H9 (cell line): ENCODE results near the gene PEX5L. TPM values are rescaled to one million over a fixed set of nuclear protein-coding genes. Genes with fewer than 3 reads are reported as not detected.

ENCODE experiments used
- DNase-seq: peaks from one replicate; pipeline ENCODE4 v3.0.0-alpha.2; 2017
- H2AFZ ChIP-seq: one replicate; pipeline ENCODE4 v1.6.1; 2013; ENCODE audit warnings: mild to moderate bottlenecking, low read length, control low read depth, moderate library complexity
- H2AK5ac ChIP-seq: 2 replicates; pipeline ENCODE4 v1.6.1; 2013; ENCODE audit warnings: low read length, control low read depth, mixed read lengths; ENCODE audit not compliant: insufficient read length
- H2BK120ac ChIP-seq: one replicate; pipeline ENCODE4 v1.6.1; 2013; ENCODE audit warnings: low read depth, mild to moderate bottlenecking, low read length, control low read depth, inconsistent platforms; ENCODE audit not compliant: poor library complexity, severe bottlenecking
- H2BK12ac ChIP-seq: 2 replicates; pipeline ENCODE4 v1.6.1; 2013; ENCODE audit warnings: low read length, control low read depth, mixed read lengths, low read depth; ENCODE audit not compliant: insufficient read length
- H2BK15ac ChIP-seq: 2 replicates; pipeline ENCODE4 v1.6.1; 2013; ENCODE audit warnings: low read depth, low read length, control low read depth
- H2BK20ac ChIP-seq: one replicate; pipeline ENCODE4 v1.6.1; 2013; ENCODE audit warnings: low read depth, mild to moderate bottlenecking, low read length, control low read depth, inconsistent platforms; ENCODE audit not compliant: poor library complexity, severe bottlenecking
- H2BK5ac ChIP-seq: 2 replicates; pipeline ENCODE4 v1.6.1; 2013; ENCODE audit warnings: low read length, control low read depth, mixed read lengths; ENCODE audit not compliant: insufficient read length
- H3K14ac ChIP-seq: 2 replicates; pipeline ENCODE4 v1.6.1; 2013; ENCODE audit warnings: low read length, control low read depth; ENCODE audit not compliant: insufficient read depth
- H3K18ac ChIP-seq: 2 replicates; pipeline ENCODE4 v1.6.1; 2013; ENCODE audit warnings: low read depth, mild to moderate bottlenecking, mixed read lengths, low read length, control low read depth; ENCODE audit not compliant: insufficient read length
- H3K23ac ChIP-seq: 2 replicates; pipeline ENCODE4 v1.6.1; 2013; ENCODE audit warnings: low read length, control low read depth, mixed read lengths, low read depth; ENCODE audit not compliant: insufficient read length
- H3K23me2 ChIP-seq: 2 replicates; pipeline ENCODE4 v1.6.1; 2013; ENCODE audit warnings: low read depth, mild to moderate bottlenecking, mixed read lengths, low read length, control low read depth; ENCODE audit not compliant: insufficient read length, poor library complexity, severe bottlenecking
- H3K27ac ChIP-seq: 2 replicates; pipeline ENCODE4 v1.5.1; 2013; ENCODE audit warnings: low read length, control low read depth, mixed read lengths, low read depth; ENCODE audit not compliant: insufficient read length
- H3K27me3 ChIP-seq: 2 replicates; pipeline ENCODE4 v1.6.1; 2013; ENCODE audit warnings: low read length, control low read depth, inconsistent platforms; ENCODE audit not compliant: insufficient read depth
- H3K4ac ChIP-seq: 2 replicates; pipeline ENCODE4 v1.6.1; 2013; ENCODE audit warnings: low read depth, mild to moderate bottlenecking, control low read depth, inconsistent platforms, low read length, moderate library complexity
- H3K4me1 ChIP-seq: 2 replicates; pipeline ENCODE4 v1.6.1; 2013; ENCODE audit warnings: low read length, control low read depth, inconsistent platforms; ENCODE audit not compliant: insufficient read depth
- H3K4me2 ChIP-seq: 2 replicates; pipeline ENCODE4 v1.6.1; 2013; ENCODE audit warnings: low read length, control low read depth, mixed read lengths; ENCODE audit not compliant: insufficient read length, insufficient read depth
- H3K56ac ChIP-seq: 2 replicates; pipeline ENCODE4 v1.6.1; 2013; ENCODE audit warnings: low read depth, mild to moderate bottlenecking, mixed read lengths, low read length, control low read depth; ENCODE audit not compliant: insufficient read length
- H3K79me1 ChIP-seq: 2 replicates; pipeline ENCODE4 v1.6.1; 2013; ENCODE audit warnings: low read depth, mild to moderate bottlenecking, moderate library complexity, low read length, control low read depth, inconsistent platforms; ENCODE audit not compliant: insufficient read depth, poor library complexity, severe bottlenecking
- H3K79me2 ChIP-seq: 2 replicates; pipeline ENCODE4 v1.6.1; 2013; ENCODE audit warnings: low read length, control low read depth, inconsistent platforms; ENCODE audit not compliant: insufficient read depth
- H3K9ac ChIP-seq: 2 replicates; pipeline ENCODE4 v1.6.1; 2013; ENCODE audit warnings: low read length, control low read depth, mixed read lengths; ENCODE audit not compliant: insufficient read length; ENCODE audit errors: extremely low read depth
- H3K9me3 ChIP-seq: one replicate; pipeline ENCODE4 v1.6.1; 2013; ENCODE audit warnings: low read depth, low read length, inconsistent platforms; ENCODE audit not compliant: control insufficient read depth
- H3T11ph ChIP-seq: one replicate; pipeline ENCODE4 v1.6.1; 2013; ENCODE audit warnings: mild to moderate bottlenecking, low read length, control low read depth, inconsistent platforms
- H4K20me1 ChIP-seq: one replicate; pipeline ENCODE4 v1.6.1; 2013; ENCODE audit not compliant: control insufficient read depth, insufficient read length, insufficient read depth
- H4K5ac ChIP-seq: 2 replicates; pipeline ENCODE4 v1.6.1; 2013; ENCODE audit warnings: low read depth, mild to moderate bottlenecking, mixed read lengths, low read length, control low read depth; ENCODE audit not compliant: insufficient read length
- H4K8ac ChIP-seq: replicated peaks from 2 replicates; pipeline ENCODE4 v1.6.1; 2013; ENCODE audit warnings: low read length, control low read depth, mixed read lengths, low read depth; ENCODE audit not compliant: insufficient read length
- H4K91ac ChIP-seq: 2 replicates; pipeline ENCODE4 v1.6.1; 2013; ENCODE audit warnings: low read depth, mild to moderate bottlenecking, moderate library complexity, mixed read lengths, low read length, control low read depth; ENCODE audit not compliant: insufficient read length
- H3K27ac Mint-ChIP-seq, 3 experiments: 2 replicates in 2 of 3; 3 replicates in 1 of 3; pipeline ENCODE4 v1.8.0; 2020 to 2021; ENCODE audit warnings: mixed read lengths in 3 of 3, mild to moderate bottlenecking in 1 of 3, moderate library complexity in 1 of 3
- H3K27me3 Mint-ChIP-seq: 2 replicates; pipeline ENCODE4 v1.8.0; 2021; ENCODE audit warnings: low read depth, mild to moderate bottlenecking, moderate library complexity, mixed read lengths
- H3K36me3 Mint-ChIP-seq, 3 experiments: 2 replicates in 2 of 3; 3 replicates in 1 of 3; pipeline ENCODE4 v1.8.0; 2020 to 2021; ENCODE audit warnings: low read depth in 3 of 3, mixed read lengths in 3 of 3; ENCODE audit not compliant: insufficient read depth in 1 of 3
- H3K4me1 Mint-ChIP-seq, 2 experiments: 2 replicates each; pipeline ENCODE4 v1.8.0; 2020; ENCODE audit warnings: mixed read lengths in 2 of 2
- H3K4me3 Mint-ChIP-seq, 2 experiments: 2 replicates in 1 of 2; 3 replicates in 1 of 2; pipeline ENCODE4 v1.8.0; 2020 to 2021; ENCODE audit warnings: mild to moderate bottlenecking in 2 of 2, mixed read lengths in 2 of 2, moderate library complexity in 1 of 2
- H3K9me3 Mint-ChIP-seq, 2 experiments: 2 replicates in 1 of 2; 3 replicates in 1 of 2; pipeline ENCODE4 v1.8.0; 2020; ENCODE audit warnings: mild to moderate bottlenecking in 2 of 2, mixed read lengths in 2 of 2, moderate library complexity in 1 of 2
- WGBS: extraction: QIAGEN DNeasy Blood & Tissue Kit; methylation state at CpG from one replicate; pipeline ENCODE4 v1.1.7; 2013; ENCODE audit warnings: missing lambda C conversion rate, low lambda C conversion rate, mixed read lengths; ENCODE audit not compliant: insufficient read length; ENCODE audit errors: extremely low coverage; 5-methylcytosine and 5-hydroxymethylcytosine counted together
- total RNA-seq: library from RNA; stranded (reverse); gene quantifications from 2 replicates; pipeline ENCODE4 v1.2.1, GENCODE V29; 2021
- TF ChIP-seq, protein P1 (sequence below): fragments of 200-600 bp; sonication (generic); conservative IDR thresholded peaks from 3 replicates; pipeline ENCODE4 v1.8.0; 2021; ENCODE audit warnings: antibody characterized with exemption, mild to moderate bottlenecking

Gene PEX5L
- total RNA-seq, 1 experiment from 2014 or later, result 0.85 TPM

DNA sequence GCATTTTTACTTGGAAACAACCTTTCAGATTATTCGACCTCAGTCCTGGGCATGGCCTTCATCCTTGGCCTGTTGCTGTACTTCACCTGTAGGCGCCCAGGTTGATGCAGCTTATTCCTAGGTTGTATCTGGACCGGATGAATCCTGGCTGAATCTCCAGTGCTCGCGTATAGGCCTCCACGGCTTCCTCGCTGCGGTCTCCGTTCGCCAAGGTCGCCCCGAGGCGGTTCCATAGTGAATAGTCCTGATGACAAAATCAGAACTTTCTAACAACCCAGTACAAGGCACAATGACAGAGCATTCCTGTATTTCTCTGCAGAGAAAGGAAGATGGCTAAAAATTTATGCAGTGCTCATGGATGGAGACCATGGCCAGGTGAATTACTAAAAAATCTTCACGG lies 229.1 kb downstream of the PEX5L start:
- Histone ChIP-seq H3K4ac (no peak overlapping the region), H3K9ac (no peak overlapping the region), H3K18ac (no peak overlapping the region), H4K8ac (no peak overlapping the region), H3K14ac (no peak overlapping the region), H3K9me3 (no peaks in the 10 kb centered on the region), H3K4me2 (no peak overlapping the region), H2BK120ac (no peak overlapping the region), H4K91ac (no peak overlapping the region), H3K56ac (no peak overlapping the region), H3K23me2 (no peaks in the 10 kb centered on the region), H3K79me2 (no peaks in the 10 kb centered on the region), H2AK5ac (no peak overlapping the region), H2BK15ac (no peak overlapping the region), H2BK20ac (no peak overlapping the region), H3K27me3 (no peaks in the 10 kb centered on the region), H3K27ac (no peak overlapping the region), H3K79me1 (no peaks in the 10 kb centered on the region), H4K5ac (no peak overlapping the region), H3K23ac (no peak overlapping the region), H4K20me1 (no peaks in the 10 kb centered on the region), H3K4me1 (no peaks in the 10 kb centered on the region), H3T11ph (no peak overlapping the region), H2BK12ac (no peak overlapping the region), H2BK5ac (no peak overlapping the region), H2AFZ (no peak overlapping the region)
- no peak for DNase-seq
- Mint-ChIP-seq H3K36me3 (peaks cover 0 to 2% (median 0%) of the 10 kb centered on the region in 3 experiments; a peak in 1 of 7 replicates), H3K27ac (no peak overlapping the region), H3K4me3 (no peak overlapping the region), H3K27me3 (no peaks in the 10 kb centered on the region), H3K4me1 (peaks cover 2 to 5% of the 10 kb centered on the region in 2 experiments; a peak in 3 of 4 replicates), H3K9me3 (no peaks in the 10 kb centered on the region; a peak in 1 of 5 replicates)
- WGBS, result no CpG with 5 or more reads among the region's 14 CpGs
- TF ChIP-seq, protein P1, sequence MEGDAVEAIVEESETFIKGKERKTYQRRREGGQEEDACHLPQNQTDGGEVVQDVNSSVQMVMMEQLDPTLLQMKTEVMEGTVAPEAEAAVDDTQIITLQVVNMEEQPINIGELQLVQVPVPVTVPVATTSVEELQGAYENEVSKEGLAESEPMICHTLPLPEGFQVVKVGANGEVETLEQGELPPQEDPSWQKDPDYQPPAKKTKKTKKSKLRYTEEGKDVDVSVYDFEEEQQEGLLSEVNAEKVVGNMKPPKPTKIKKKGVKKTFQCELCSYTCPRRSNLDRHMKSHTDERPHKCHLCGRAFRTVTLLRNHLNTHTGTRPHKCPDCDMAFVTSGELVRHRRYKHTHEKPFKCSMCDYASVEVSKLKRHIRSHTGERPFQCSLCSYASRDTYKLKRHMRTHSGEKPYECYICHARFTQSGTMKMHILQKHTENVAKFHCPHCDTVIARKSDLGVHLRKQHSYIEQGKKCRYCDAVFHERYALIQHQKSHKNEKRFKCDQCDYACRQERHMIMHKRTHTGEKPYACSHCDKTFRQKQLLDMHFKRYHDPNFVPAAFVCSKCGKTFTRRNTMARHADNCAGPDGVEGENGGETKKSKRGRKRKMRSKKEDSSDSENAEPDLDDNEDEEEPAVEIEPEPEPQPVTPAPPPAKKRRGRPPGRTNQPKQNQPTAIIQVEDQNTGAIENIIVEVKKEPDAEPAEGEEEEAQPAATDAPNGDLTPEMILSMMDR, result no peak
